Heart left ventricle (tissue), 13 donors: ENCODE data around the gene BORCS8.

Experiments used
- POLR2A ChIP-seq, 2 donors: fragments of 450-650 bp; IDR thresholded peaks; one replicate each; pipeline ENCODE4 v1.6.1; 2017; ENCODE audit warnings: antibody characterized with exemption in 2 of 2, mild to moderate bottlenecking in 2 of 2, moderate library complexity in 2 of 2
- TF ChIP-seq, protein P1 (sequence below), 12 donors: fragments of 200-600 bp; sonication (generic) in 4 of 12; IDR thresholded peaks; one replicate each; pipeline versions ENCODE4 v1.5.0 to v1.8.0; 2018 to 2022; ENCODE audit warnings: antibody characterized with exemption in 12 of 12, mild to moderate bottlenecking in 5 of 12
- donor health status: ischemic (EF 13 %, LVEDD 7.1; RV severe dilation, severe dysfunction).
- donor health status: DM: no; HTN: yes; CAD: no.
- donor health status: DM: no; HTN: no; CAD: no.
- donor health status: ischemic (EF 25% LVEDD 6.9; RV normal size, moderate dysfunction).
- donor health status: ischemic (EF 25% LVEDD 5.7; RV mildly dilated, moderate dysfunction).
- donor health status: ischemic (EF 35%, LVEDD 5.7; RV mildly dilated, moderate dysfunction).
- donor health status: nonischemic (EF 11% LVEDD 7.7; RV severe dilation, severe dysfunction).
- donor health status: DM: yes; HTN: yes; CAD: no.
- donor health status: PGD.
- donor health status: ischemic (EF 29% LVEDD 5.4; RV normal size, mild dysfunction).
- donor health status: nonischemic (EF 23%, LVEDD 6.1; RV moderate dilation, normal function).

DNA sequence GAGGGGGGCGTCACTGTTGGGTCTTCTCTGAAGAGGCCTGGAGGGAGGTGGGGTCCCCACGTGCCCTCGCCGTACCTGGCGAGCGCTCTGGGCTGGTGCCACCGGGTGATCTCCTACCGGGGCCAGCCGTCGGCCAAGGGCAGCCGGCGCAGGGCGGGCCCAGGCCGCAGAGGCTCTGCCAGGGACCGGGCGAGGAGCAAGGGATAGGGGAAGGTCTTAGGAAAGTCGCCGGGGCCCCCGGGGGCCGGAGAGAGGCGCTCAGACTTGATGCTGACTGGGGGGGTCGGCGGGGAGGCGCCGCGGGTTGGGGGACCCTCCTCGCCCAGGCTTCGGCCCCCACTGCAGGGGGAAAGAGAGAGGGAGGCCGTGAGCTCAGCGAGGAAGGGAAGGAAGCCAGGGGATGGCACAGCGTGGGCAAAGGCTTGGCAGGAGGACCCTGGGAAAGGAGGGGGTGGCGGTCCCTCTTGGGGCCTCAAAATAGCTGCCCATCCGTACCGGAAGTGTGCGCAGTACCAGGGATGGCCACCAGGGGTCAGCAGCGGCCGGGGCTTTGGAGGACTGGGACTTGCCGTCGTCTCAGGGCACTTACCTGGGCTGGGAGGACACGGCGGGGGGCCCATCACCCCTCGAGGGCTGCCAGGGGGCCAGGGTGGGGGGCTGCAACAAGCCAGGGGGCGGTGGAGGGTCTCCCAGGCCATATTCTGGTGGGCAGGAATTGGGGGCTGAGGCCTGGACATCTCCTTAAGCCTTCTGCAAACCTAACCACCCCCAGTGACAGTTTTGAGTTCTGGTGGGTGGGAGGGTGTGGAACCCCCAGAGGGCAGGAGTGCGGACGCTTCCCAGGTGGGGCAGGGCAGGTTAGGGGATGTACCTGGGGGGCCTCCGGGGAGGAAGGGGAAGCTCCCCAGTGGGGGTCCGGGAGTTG, 46.0 kb downstream of the BORCS8 start:
- TF ChIP-seq, protein P1, sequence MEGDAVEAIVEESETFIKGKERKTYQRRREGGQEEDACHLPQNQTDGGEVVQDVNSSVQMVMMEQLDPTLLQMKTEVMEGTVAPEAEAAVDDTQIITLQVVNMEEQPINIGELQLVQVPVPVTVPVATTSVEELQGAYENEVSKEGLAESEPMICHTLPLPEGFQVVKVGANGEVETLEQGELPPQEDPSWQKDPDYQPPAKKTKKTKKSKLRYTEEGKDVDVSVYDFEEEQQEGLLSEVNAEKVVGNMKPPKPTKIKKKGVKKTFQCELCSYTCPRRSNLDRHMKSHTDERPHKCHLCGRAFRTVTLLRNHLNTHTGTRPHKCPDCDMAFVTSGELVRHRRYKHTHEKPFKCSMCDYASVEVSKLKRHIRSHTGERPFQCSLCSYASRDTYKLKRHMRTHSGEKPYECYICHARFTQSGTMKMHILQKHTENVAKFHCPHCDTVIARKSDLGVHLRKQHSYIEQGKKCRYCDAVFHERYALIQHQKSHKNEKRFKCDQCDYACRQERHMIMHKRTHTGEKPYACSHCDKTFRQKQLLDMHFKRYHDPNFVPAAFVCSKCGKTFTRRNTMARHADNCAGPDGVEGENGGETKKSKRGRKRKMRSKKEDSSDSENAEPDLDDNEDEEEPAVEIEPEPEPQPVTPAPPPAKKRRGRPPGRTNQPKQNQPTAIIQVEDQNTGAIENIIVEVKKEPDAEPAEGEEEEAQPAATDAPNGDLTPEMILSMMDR (IDR thresholded peaks at IDR 0.05), result peak; percentile 85 to 96 (median 91)
- no peak for TF ChIP-seq POLR2A (IDR thresholded peaks at IDR 0.05)
